ENCODE measurements around the gene MRFAP1. TPM values are rescaled to one million over a fixed set of nuclear protein-coding genes. Genes with fewer than 3 reads are reported as not detected.
A peak's percentile ranks its signal among the peaks of the same experiment; 100 is the strongest.

The MRFAP1 gene
- total RNA-seq, 1 donor from 2014 or later, result 178 TPM

DNA sequence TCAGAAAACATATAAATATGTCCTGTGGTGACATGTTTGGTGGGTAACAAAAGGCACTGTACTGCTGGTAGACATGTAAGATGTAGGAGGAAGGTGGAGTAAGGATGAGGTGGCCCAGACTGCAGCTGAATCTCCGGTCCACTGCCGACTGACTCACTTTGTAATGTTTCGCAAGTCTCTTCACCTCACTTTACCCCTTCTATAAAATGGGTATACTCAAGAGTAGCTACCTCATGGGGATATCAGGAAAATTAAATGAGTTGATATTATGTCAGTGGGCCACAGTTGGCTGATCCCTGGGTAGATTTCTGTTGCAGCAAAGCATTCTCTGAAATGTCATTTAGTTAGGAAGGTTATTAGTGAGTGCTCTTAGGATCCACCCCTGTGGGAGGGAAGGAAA, 22.1 kb downstream of the MRFAP1 start:
- TF ChIP-seq EZH2phosphoT487 (IDR thresholded peaks at IDR 0.05) (no peak), EZH2 (IDR thresholded peaks at IDR 0.05) (no peak)
- TF ChIP-seq, protein P1, sequence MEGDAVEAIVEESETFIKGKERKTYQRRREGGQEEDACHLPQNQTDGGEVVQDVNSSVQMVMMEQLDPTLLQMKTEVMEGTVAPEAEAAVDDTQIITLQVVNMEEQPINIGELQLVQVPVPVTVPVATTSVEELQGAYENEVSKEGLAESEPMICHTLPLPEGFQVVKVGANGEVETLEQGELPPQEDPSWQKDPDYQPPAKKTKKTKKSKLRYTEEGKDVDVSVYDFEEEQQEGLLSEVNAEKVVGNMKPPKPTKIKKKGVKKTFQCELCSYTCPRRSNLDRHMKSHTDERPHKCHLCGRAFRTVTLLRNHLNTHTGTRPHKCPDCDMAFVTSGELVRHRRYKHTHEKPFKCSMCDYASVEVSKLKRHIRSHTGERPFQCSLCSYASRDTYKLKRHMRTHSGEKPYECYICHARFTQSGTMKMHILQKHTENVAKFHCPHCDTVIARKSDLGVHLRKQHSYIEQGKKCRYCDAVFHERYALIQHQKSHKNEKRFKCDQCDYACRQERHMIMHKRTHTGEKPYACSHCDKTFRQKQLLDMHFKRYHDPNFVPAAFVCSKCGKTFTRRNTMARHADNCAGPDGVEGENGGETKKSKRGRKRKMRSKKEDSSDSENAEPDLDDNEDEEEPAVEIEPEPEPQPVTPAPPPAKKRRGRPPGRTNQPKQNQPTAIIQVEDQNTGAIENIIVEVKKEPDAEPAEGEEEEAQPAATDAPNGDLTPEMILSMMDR (IDR thresholded peaks at IDR 0.05), result no peak
- no peak overlapping the region for H2AFZ ChIP-seq (replicated peaks)
- no peaks in the 10 kb centered on the region for H3K4me1 Mint-ChIP-seq
- no peak overlapping the region for H3K27ac ChIP-seq
- no peaks in the 10 kb centered on the region for H3K36me3 Mint-ChIP-seq
- H3K27me3 ChIP-seq, result peaks cover 33% of the 10 kb centered on the region
- no peaks in the 10 kb centered on the region for H3K4me1 ChIP-seq
- DNase-seq (ENCODE audit: low spot score), result no peak
- no peak overlapping the region for H3K4me3 Mint-ChIP-seq
- no peaks in the 10 kb centered on the region for H3K9me3 ChIP-seq (ENCODE audit: low read depth)
- H3K4me2 ChIP-seq, result no peak overlapping the region
- no peaks in the 10 kb centered on the region for H3K36me3 ChIP-seq
- H4K20me1 ChIP-seq (ENCODE audit: low read depth), result no peaks in the 10 kb centered on the region
- H3K9me3 Mint-ChIP-seq, result peaks cover 2% of the 10 kb centered on the region
- peaks cover 14% of the 10 kb centered on the region for H3K27me3 Mint-ChIP-seq (ENCODE audit: insufficient read depth, low read depth)
- no peaks in the 10 kb centered on the region for H3K79me2 ChIP-seq (ENCODE audit: low read depth)
- H3K9ac ChIP-seq, result no peak overlapping the region
- no peaks in the 10 kb centered on the region for H3F3A ChIP-seq (ENCODE audit: low read depth)
- peak overlapping the region; percentile 69 for H3K27ac Mint-ChIP-seq
- no peak overlapping the region for H3K4me3 ChIP-seq

DNA sequence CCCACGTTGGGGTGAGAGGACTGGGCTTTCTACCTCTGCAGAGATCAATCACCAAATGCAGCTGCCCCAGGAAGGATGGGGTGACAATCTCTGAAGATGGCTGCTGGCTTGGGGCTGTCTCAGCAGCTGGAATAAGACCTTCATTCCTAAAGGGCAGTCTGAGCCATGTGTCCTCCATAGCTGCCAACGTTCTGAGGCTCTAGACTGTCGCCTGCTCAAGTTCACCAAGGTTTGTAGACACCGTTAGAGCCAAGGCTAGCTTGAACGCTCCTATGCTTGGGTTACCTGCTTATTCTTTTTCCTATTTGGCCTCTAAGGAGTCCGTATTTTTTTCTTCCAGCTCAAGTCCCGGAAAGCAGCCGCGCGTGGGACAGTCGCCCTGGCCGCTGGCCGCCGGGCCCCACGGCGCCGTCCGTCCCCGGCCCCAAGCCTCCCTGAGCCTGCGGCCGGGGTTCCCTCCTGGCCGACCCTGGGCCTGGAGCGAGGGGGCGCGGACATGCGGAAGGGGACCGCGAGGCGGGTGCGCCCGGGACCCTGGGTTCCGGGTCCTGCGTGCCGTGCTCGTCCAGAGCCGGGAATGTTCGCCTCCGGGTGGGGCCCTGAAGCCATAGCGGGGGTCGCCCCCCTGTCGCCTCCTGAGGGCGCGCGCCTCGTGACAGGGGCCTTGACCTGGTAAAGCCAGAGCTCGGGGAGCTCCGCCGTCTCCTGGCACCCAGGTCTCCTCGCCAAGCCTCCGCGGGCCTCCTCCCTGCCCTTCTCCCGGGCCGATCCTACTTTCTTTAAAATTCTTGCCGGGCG, 23.3 kb downstream of the MRFAP1 start:
- Histone ChIP-seq H3K4me2 (no peak overlapping the region), H3K9ac (no peak overlapping the region), H3K9me3 (ENCODE audit: low read depth) (no peaks in the 10 kb centered on the region), H3K27me3 (peaks cover 23% of the 10 kb centered on the region), H3K4me1 (no peaks in the 10 kb centered on the region), H3K27ac (no peak overlapping the region), H3K4me3 (no peak overlapping the region), H2AFZ (replicated peaks) (no peak overlapping the region), H3F3A (ENCODE audit: low read depth) (no peaks in the 10 kb centered on the region), H4K20me1 (ENCODE audit: low read depth) (no peaks in the 10 kb centered on the region), H3K79me2 (ENCODE audit: low read depth) (no peaks in the 10 kb centered on the region), H3K36me3 (no peaks in the 10 kb centered on the region)
- Mint-ChIP-seq H3K36me3 (peaks cover 3% of the 10 kb centered on the region), H3K27ac (no peak overlapping the region), H3K27me3 (ENCODE audit: insufficient read depth, low read depth) (peaks cover 14% of the 10 kb centered on the region), H3K9me3 (peaks cover 2% of the 10 kb centered on the region), H3K4me3 (no peak overlapping the region), H3K4me1 (no peaks in the 10 kb centered on the region)
- DNase-seq (ENCODE audit: low spot score), result no peak
- TF ChIP-seq, protein P1 (IDR thresholded peaks at IDR 0.05), result no peak
- TF ChIP-seq EZH2phosphoT487 (IDR thresholded peaks at IDR 0.05), result no peak

DNA sequence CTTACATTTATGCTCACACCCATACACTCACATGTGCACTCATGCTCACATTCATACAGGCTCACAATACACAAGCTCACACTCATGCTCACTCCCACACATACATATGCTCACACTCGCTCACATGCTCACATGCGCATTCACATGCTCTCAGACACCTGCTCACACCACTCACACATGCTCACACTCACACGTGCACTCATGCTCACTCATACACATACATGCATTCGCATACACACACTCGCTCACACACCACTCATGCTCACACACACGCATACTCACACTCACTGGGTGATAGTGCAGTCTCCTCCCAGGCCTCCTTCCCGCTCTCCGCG, 24.8 kb downstream of the MRFAP1 start:
- no peaks in the 10 kb centered on the region for H3K4me1 ChIP-seq
- DNase-seq (ENCODE audit: low spot score), result no peak
- H3K36me3 Mint-ChIP-seq, result peaks cover 10% of the 10 kb centered on the region
- H3K27ac ChIP-seq, result no peak overlapping the region
- H3K9me3 Mint-ChIP-seq, result peaks cover 2% of the 10 kb centered on the region
- H3K4me3 ChIP-seq, result no peak overlapping the region
- no peak overlapping the region for H3K4me3 Mint-ChIP-seq
- no peaks in the 10 kb centered on the region for H3K4me1 Mint-ChIP-seq
- no peaks in the 10 kb centered on the region for H4K20me1 ChIP-seq (ENCODE audit: low read depth)
- H3K36me3 ChIP-seq, result no peaks in the 10 kb centered on the region
- H2AFZ ChIP-seq (replicated peaks), result no peak overlapping the region
- H3K79me2 ChIP-seq (ENCODE audit: low read depth), result no peaks in the 10 kb centered on the region
- H3K27ac Mint-ChIP-seq, result no peak overlapping the region
- H3K27me3 ChIP-seq, result peaks cover 8% of the 10 kb centered on the region
- H3K27me3 Mint-ChIP-seq (ENCODE audit: insufficient read depth, low read depth), result peaks cover 8% of the 10 kb centered on the region
- TF ChIP-seq EZH2 (IDR thresholded peaks at IDR 0.05), result no peak
- H3K4me2 ChIP-seq, result no peak overlapping the region
- H3K9ac ChIP-seq, result no peak overlapping the region
- no peaks in the 10 kb centered on the region for H3F3A ChIP-seq (ENCODE audit: low read depth)
- H3K9me3 ChIP-seq (ENCODE audit: low read depth), result no peaks in the 10 kb centered on the region

DNA sequence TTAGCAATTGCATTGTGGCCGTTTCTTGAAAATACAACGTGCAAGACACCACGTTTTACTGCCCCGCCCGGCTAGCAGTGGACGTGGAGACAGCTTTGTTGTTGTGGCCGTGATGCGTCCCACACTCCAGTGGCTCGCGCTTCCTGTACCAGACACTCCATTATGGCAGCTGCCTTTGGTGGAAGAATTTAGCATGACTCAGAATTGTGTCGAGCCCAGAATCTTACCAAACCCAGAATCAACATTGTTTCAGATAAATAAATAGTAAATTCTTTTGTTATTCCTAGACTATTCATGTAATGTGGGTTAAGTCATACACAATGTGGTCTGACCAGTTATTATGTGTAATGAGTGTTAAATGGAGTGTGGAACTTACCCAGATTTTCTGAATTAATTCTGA, 27.9 kb downstream of the MRFAP1 start:
- Histone ChIP-seq H3K79me2 (ENCODE audit: low read depth) (peaks cover 3% of the 10 kb centered on the region), H3K4me1 (no peaks in the 10 kb centered on the region), H2AFZ (replicated peaks) (no peak overlapping the region), H3K4me2 (no peak overlapping the region), H3K9me3 (ENCODE audit: low read depth) (no peaks in the 10 kb centered on the region), H3F3A (ENCODE audit: low read depth) (no peaks in the 10 kb centered on the region), H3K36me3 (no peaks in the 10 kb centered on the region), H3K9ac (no peak overlapping the region), H3K27ac (no peak overlapping the region), H3K27me3 (no peaks in the 10 kb centered on the region), H3K4me3 (no peak overlapping the region), H4K20me1 (ENCODE audit: low read depth) (no peaks in the 10 kb centered on the region)
- Mint-ChIP-seq H3K27ac (no peak overlapping the region), H3K36me3 (peaks cover 10% of the 10 kb centered on the region), H3K4me3 (no peak overlapping the region), H3K9me3 (peaks cover 3% of the 10 kb centered on the region), H3K27me3 (ENCODE audit: insufficient read depth, low read depth) (peaks cover 7% of the 10 kb centered on the region), H3K4me1 (peaks cover 3% of the 10 kb centered on the region)
- TF ChIP-seq, protein P1 (IDR thresholded peaks at IDR 0.05), result no peak
- TF ChIP-seq EZH2phosphoT487 (IDR thresholded peaks at IDR 0.05) (no peak), EZH2 (IDR thresholded peaks at IDR 0.05) (no peak)
- no peak for DNase-seq (ENCODE audit: low spot score)

Data from neural progenitor cell (in vitro differentiated cells).